Loucy (cell line): ENCODE measurements around the gene METAP1.
"Not testable (repeated sequence)": the region's sequence is repeated elsewhere in the genome, so short reads cannot be mapped to it uniquely, and the experiment has no call there.

ENCODE experiments used
- H2AFZ ChIP-seq: fragments of 200-600 bp; sonication (generic); 2 replicates; pipeline ENCODE4 v1.6.0; 2016; ENCODE audit warnings: antibody characterized with exemption, mild to moderate bottlenecking, low read length, moderate library complexity
- H3F3A ChIP-seq: fragments of 200-600 bp; 2 replicates; pipeline ENCODE4 v1.6.0; 2016; ENCODE audit warnings: antibody characterized with exemption, low read depth, mild to moderate bottlenecking
- H3K27me3 ChIP-seq: fragments of 200-600 bp; sonication (generic); 2 replicates; pipeline ENCODE4 v1.6.1; 2014; ENCODE audit warnings: low read length, mild to moderate bottlenecking; ENCODE audit not compliant: insufficient read depth, poor library complexity, severe bottlenecking
- H3K36me3 ChIP-seq: fragments of 200-600 bp; sonication (generic); 2 replicates; pipeline ENCODE4 v1.6.1; 2016; ENCODE audit warnings: low read length; ENCODE audit not compliant: insufficient read depth
- H3K4me1 ChIP-seq: fragments of 200-600 bp; sonication (generic); 2 replicates; pipeline ENCODE4 v1.5.1; 2014; ENCODE audit warnings: low read length, mild to moderate bottlenecking; ENCODE audit not compliant: insufficient read depth, poor library complexity, severe bottlenecking
- H3K4me2 ChIP-seq: fragments of 200-600 bp; sonication (generic); 2 replicates; pipeline ENCODE4 v1.6.0; 2014; ENCODE audit warnings: antibody characterized with exemption, low read length, low read depth, mild to moderate bottlenecking; ENCODE audit not compliant: poor library complexity, severe bottlenecking
- H3K4me3 ChIP-seq: fragments of 200-600 bp; sonication (generic); 2 replicates; pipeline ENCODE4 v1.5.1; 2014; ENCODE audit warnings: low read length, mild to moderate bottlenecking, mixed read lengths; ENCODE audit not compliant: poor library complexity, severe bottlenecking
- H3K79me2 ChIP-seq: fragments of 200-600 bp; sonication (generic); 2 replicates; pipeline ENCODE4 v1.6.1; 2014; ENCODE audit warnings: low read length; ENCODE audit not compliant: insufficient read depth
- H3K9ac ChIP-seq: fragments of 200-600 bp; sonication (generic); 2 replicates; pipeline ENCODE4 v1.6.0; 2014; ENCODE audit warnings: mild to moderate bottlenecking, low read depth, low read length, moderate library complexity; ENCODE audit not compliant: poor library complexity, severe bottlenecking
- H3K9me2 ChIP-seq: fragments of 200-600 bp; sonication (generic); replicated peaks from 2 replicates; pipeline ENCODE4 v1.6.1; 2016; ENCODE audit warnings: low read depth, low read length, mixed read lengths
- H3K9me3 ChIP-seq: fragments of 200-600 bp; sonication (generic); 2 replicates; pipeline ENCODE4 v1.6.1; 2014; ENCODE audit warnings: mild to moderate bottlenecking, antibody characterized with exemption, low read length, low read depth; ENCODE audit not compliant: insufficient read depth
- H4K20me1 ChIP-seq: fragments of 200-600 bp; sonication (generic); 2 replicates; pipeline ENCODE4 v1.6.0; 2014; ENCODE audit warnings: antibody characterized with exemption, low read length, mild to moderate bottlenecking; ENCODE audit not compliant: insufficient read depth, poor library complexity, severe bottlenecking
- EZH2phosphoT487 ChIP-seq: fragments of 200-600 bp; IDR thresholded peaks from 2 replicates; pipeline ENCODE4 v1.6.1; 2018; ENCODE audit warnings: antibody characterized with exemption, mild to moderate bottlenecking, moderate library complexity, borderline replicate concordance
- TF ChIP-seq, protein P1 (sequence below): fragments of 200-600 bp; sonication (generic); conservative IDR thresholded peaks from 2 replicates; pipeline ENCODE4 v1.5.1; 2014; ENCODE audit warnings: mild to moderate bottlenecking, antibody characterized with exemption, low read length

The METAP1 gene

DNA sequence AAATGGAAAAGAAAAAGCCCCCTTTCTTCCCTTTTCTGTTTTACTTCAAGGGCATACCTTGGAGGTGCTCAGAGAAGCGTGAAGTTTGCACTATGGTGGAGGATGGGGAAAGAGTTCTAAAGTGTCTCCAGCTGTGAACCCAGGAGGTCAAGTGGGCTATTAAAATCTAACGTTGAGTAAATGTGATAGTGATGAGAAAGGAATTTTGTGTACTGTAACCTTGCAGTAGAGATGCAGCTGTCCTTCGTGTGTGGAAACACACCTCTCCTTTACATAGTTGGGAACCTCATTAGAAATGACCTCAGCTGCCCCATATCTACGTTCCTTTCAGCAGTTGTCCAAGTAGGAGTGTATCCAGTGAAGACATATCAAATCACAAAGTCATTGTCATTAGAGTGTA, 66.6 kb downstream of the METAP1 start:
- Histone ChIP-seq H3K4me1 (no peaks in the 10 kb centered on the region), H4K20me1 (no peaks in the 10 kb centered on the region), H3K9me2 (no peaks in the 10 kb centered on the region), H3K4me2 (no peak overlapping the region), H3K36me3 (peaks cover 59% of the 10 kb centered on the region), H3K27me3 (no peaks in the 10 kb centered on the region), H3K79me2 (no peaks in the 10 kb centered on the region), H3K4me3 (no peak overlapping the region), H2AFZ (no peak overlapping the region), H3K9me3 (no peaks in the 10 kb centered on the region), H3F3A (no peaks in the 10 kb centered on the region), H3K9ac (no peak overlapping the region)
- TF ChIP-seq, protein P1, sequence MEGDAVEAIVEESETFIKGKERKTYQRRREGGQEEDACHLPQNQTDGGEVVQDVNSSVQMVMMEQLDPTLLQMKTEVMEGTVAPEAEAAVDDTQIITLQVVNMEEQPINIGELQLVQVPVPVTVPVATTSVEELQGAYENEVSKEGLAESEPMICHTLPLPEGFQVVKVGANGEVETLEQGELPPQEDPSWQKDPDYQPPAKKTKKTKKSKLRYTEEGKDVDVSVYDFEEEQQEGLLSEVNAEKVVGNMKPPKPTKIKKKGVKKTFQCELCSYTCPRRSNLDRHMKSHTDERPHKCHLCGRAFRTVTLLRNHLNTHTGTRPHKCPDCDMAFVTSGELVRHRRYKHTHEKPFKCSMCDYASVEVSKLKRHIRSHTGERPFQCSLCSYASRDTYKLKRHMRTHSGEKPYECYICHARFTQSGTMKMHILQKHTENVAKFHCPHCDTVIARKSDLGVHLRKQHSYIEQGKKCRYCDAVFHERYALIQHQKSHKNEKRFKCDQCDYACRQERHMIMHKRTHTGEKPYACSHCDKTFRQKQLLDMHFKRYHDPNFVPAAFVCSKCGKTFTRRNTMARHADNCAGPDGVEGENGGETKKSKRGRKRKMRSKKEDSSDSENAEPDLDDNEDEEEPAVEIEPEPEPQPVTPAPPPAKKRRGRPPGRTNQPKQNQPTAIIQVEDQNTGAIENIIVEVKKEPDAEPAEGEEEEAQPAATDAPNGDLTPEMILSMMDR: no peak
- no peak for TF ChIP-seq EZH2phosphoT487

DNA sequence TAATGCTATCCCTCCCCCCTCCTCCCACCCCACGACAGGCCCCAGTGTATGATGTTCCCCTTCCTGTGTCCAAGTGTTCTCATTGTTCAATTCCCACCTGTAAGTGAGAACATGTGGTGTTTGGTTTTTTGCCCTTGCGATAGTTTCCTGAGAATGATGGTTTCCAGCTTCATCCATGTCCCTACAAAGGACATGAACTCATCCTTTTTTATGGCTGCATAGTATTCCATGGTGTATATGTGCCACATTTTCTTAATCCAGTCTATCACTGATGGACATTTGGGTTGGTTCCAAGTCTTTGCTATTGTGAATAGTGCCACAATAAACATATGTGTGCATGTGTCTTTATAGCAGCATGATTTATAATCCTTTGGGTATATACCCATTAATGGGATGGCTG, 70.0 kb downstream of the METAP1 start:
- not testable (repeated sequence) for H3K9ac ChIP-seq, H3F3A ChIP-seq, H3K4me2 ChIP-seq, H4K20me1 ChIP-seq, H3K4me3 ChIP-seq, H3K79me2 ChIP-seq, H3K9me2 ChIP-seq, H3K9me3 ChIP-seq, H2AFZ ChIP-seq, H3K4me1 ChIP-seq, H3K27me3 ChIP-seq
- peaks cover 33% of the 10 kb centered on the region; the same call in 1 of the 2 replicates for H3K36me3 ChIP-seq

DNA sequence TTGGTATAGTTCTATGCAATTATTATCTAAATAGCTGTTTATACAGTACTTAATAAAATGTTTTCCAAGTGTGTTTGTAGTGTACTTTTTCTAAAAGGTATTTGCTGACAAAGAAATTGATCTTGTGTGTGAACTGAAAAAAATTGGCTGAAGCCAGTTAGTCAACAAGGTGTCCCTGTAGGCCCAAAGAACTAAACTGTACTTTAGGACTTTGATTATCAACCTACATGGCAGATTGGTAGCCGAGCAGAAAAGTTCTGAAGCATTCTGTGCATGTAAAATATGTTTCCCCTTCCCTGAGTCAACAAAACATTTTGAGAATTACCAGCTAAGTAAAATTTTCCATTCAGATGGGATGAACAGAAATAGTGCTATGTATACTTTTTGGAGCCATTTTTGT, 72.1 kb downstream of the METAP1 start:
- no peaks in the 10 kb centered on the region for H3K9me2 ChIP-seq
- H3K36me3 ChIP-seq: peaks cover 35% of the 10 kb centered on the region; the same call in 1 of the 2 replicates

DNA sequence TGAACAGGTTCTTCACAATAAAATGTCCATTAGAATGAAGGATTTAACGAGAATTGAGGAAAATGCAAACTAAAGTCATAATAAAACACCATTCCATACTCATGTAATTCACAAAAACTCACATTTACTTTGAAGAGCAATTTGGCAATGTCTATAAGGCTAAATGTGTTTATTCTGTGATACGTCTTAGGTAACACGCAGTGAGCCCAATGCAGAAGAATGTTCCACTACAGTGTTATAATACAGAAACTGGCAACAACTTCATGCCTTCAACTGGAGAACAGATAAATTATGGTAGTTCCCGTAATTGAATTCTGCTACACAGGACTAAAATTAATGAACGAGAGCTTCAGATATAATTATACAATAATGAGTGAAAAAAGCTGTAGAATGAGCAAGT, 75.6 kb downstream of the METAP1 start:
- Histone ChIP-seq H3K9ac (no peak overlapping the region), H3K4me2 (no peak overlapping the region), H2AFZ (no peak overlapping the region), H3K9me3 (no peaks in the 10 kb centered on the region), H3K4me1 (no peaks in the 10 kb centered on the region), H3K36me3 (peaks cover 55% of the 10 kb centered on the region; the same call in 1 of the 2 replicates), H3F3A (no peaks in the 10 kb centered on the region), H3K79me2 (peaks cover 4% of the 10 kb centered on the region; the same call in 1 of the 2 replicates), H3K4me3 (no peak overlapping the region), H3K9me2 (no peaks in the 10 kb centered on the region), H4K20me1 (no peaks in the 10 kb centered on the region), H3K27me3 (no peaks in the 10 kb centered on the region)
- TF ChIP-seq EZH2phosphoT487: no peak
- TF ChIP-seq, protein P1: no peak

More for the DNA sequence above, 72.1 kb downstream of the METAP1 start:
- no peak overlapping the region for H3K4me3 ChIP-seq
- H3K4me1 ChIP-seq: no peaks in the 10 kb centered on the region
- H3K9ac ChIP-seq: no peak overlapping the region
- no peaks in the 10 kb centered on the region for H3K9me3 ChIP-seq
- no peaks in the 10 kb centered on the region for H3K27me3 ChIP-seq
- no peak overlapping the region for H3K4me2 ChIP-seq
- H3F3A ChIP-seq: no peaks in the 10 kb centered on the region
- no peaks in the 10 kb centered on the region for H3K79me2 ChIP-seq
- no peaks in the 10 kb centered on the region for H4K20me1 ChIP-seq
- no peak overlapping the region for H2AFZ ChIP-seq
- TF ChIP-seq EZH2phosphoT487: no peak
- TF ChIP-seq, protein P1: no peak
